ENCODE results near the gene CMYA5. TPM values are rescaled to one million over a fixed set of nuclear protein-coding genes. Genes with fewer than 3 reads are reported as not detected.

CMYA5 gene
- total and polyA plus RNA-seq, 2 of the 4 experiments (the other 2 are of a cell fraction) = 0.39 to 0.90 TPM

DNA sequence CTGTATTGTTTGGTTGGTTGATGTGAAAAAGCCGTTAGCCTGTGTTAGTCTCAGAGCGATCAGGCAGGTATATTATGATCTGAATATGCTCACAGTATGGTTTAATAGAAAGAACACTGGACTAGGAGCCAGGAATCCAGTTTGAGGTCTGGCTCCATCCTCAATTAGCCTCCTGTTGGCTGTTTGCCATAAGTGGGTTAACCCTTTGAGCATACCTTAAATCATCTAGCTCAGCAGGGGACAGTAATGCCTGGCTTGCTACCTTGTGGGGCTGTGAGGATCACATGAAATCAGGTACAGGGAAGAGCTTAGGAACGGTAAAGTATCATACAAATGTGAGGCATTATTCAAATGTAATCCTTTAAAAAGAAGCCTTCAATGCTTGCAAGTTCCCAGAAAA is 104.7 kb downstream of the CMYA5 start:
- Histone ChIP-seq H3K9me1 (ENCODE audit: insufficient read depth, low read length) (no peaks in the 10 kb centered on the region), H3K79me1 (ENCODE audit: low read depth in 1 of 2, low read length in 2 of 2) (no peaks in the 10 kb centered on the region), H4K8ac (ENCODE audit: low read depth in 2 of 2, low read length in 2 of 2) (no peak overlapping the region), H3K36me3 (ENCODE audit: control insufficient read depth, insufficient read depth, low read length) (no peaks in the 10 kb centered on the region), H3K9me3 (ENCODE audit: control insufficient read depth, insufficient read depth, low read length) (no peaks in the 10 kb centered on the region), H2BK120ac (ENCODE audit: low read depth, low read length) (no peak overlapping the region), H2BK20ac (ENCODE audit: low read depth, low read length) (no peak overlapping the region), H2AK9ac (replicated peaks; ENCODE audit: low read depth, low read length, poor library complexity) (no peak overlapping the region), H3K9ac (ENCODE audit: low read depth, low read length) (no peak overlapping the region), H3K27me3 (ENCODE audit: control insufficient read depth, insufficient read depth, low read length) (peaks cover 5% of the 10 kb centered on the region), H3K14ac (replicated peaks; ENCODE audit: low read depth, low read length) (no peak overlapping the region), H3K18ac (ENCODE audit: low read depth, low read length) (no peak overlapping the region), H3K27ac (ENCODE audit: insufficient read depth, low read length) (no peak overlapping the region), H3K4me1 (ENCODE audit: control insufficient read depth, insufficient read depth, low read length) (no peaks in the 10 kb centered on the region), H4K5ac (ENCODE audit: low read depth, low read length) (no peak overlapping the region), H3K4me2 (ENCODE audit: low read depth, low read length) (no peak overlapping the region), H2BK15ac (ENCODE audit: low read depth, low read length) (no peak overlapping the region), H3K4me3 (ENCODE audit: insufficient read depth, low read depth, low read length) (no peak overlapping the region), H3K23ac (ENCODE audit: low read depth, low read length) (no peak overlapping the region), H3K4ac (ENCODE audit: low read depth, low read length) (no peak overlapping the region), H3K56ac (ENCODE audit: extremely low read depth, insufficient read depth, low read length) (no peak overlapping the region), H4K91ac (ENCODE audit: insufficient read depth, low read depth, low read length) (no peak overlapping the region), H2AFZ (replicated peaks; ENCODE audit: low read length, poor library complexity) (no peak overlapping the region), H2BK5ac (ENCODE audit: low read depth, low read length, poor library complexity, severe bottlenecking) (no peak overlapping the region), H2AK5ac (ENCODE audit: low read depth, low read length) (no peak overlapping the region), H4K20me1 (ENCODE audit: insufficient read depth, low read length) (no peaks in the 10 kb centered on the region)
- dilution Hi-C loops (cut with HindIII; ENCODE audit: low sequenced_read_pairs, unreplicated experiment) = no loop called here
- no TSS peak for BruUV-seq (replicated peaks)
- no peak for DNase-seq
- intact Hi-C loops (cut with micrococcal nuclease) = no loop called here
- no peak for TF ChIP-seq SMC3 (IDR thresholded peaks at IDR 0.05; ENCODE audit: low read depth, low read length)
- no CpG with 5 or more reads among the region's 3 CpGs for WGBS, 2 experiments (ENCODE audit: extremely low coverage in 2 of 2, insufficient read length in 1 of 2)
- no peak for ATAC-seq (ENCODE audit: low read depth)
- in situ Hi-C loops (cut with MboI; ENCODE audit: low sequenced_read_pairs) = no loop called here
- POLR2A ChIA-PET (ENCODE audit: unreplicated experiment) = no interaction called here
- CTCF ChIA-PET = no interaction called here
